B cell (primary cell): ENCODE measurements around the gene NOD2. TPM values are rescaled to one million over a fixed set of nuclear protein-coding genes. Genes with fewer than 3 reads are reported as not detected.

ENCODE experiments used
- ATAC-seq: fragments of 200-7000 bp; cut with Tn5 transposase; one replicate; pipeline ENCODE4 v1.10.0; 2021; ENCODE audit warnings: low read depth, mild to moderate bottlenecking, moderate number of reproducible peaks, moderate library complexity
- CTCF ChIA-PET: fragments of 350-600 bp; sonication (Branson Sonifier 250); formaldehyde crosslinking; loops from one replicate; lab custom pipeline; 2021; ENCODE audit warnings: antibody characterized with exemption, inconsistent platforms; lab: Charles Lee
- POLR2A ChIA-PET: fragments of 350-600 bp; sonication (Branson Sonifier 250); formaldehyde crosslinking; loops from one replicate; lab custom pipeline; 2021; ENCODE audit warnings: antibody characterized with exemption; lab: Charles Lee
- DNase-seq: peaks from one replicate; pipeline ENCODE4 v3.0.0; 2013
- H2AFZ ChIP-seq: 2 replicates; pipeline ENCODE4 v1.6.1; 2012; ENCODE audit warnings: mild to moderate bottlenecking, low read depth, low read length; ENCODE audit not compliant: insufficient read depth, poor library complexity, severe bottlenecking
- H3K27ac ChIP-seq, 2 donors: 1 replicate in 1 of 2; 2 replicates in 1 of 2; pipeline ENCODE4 v1.5.1; 2012 to 2013; ENCODE audit warnings: low read length in 2 of 2, mild to moderate bottlenecking in 2 of 2, moderate library complexity in 1 of 2
- H3K27me3 ChIP-seq, 4 experiments: fragments of 200-600 bp in 1 of 4; sonication (generic) in 1 of 4; replicated peaks in 1 of 4; 1 replicate in 2 of 4; 2 replicates in 2 of 4; pipeline versions ENCODE4 v1.6.1 to v1.7.0; 2013 to 2016; ENCODE audit warnings: low read length in 3 of 4, mild to moderate bottlenecking in 2 of 4, mixed read lengths in 1 of 4, moderate library complexity in 1 of 4; ENCODE audit not compliant: insufficient read depth in 4 of 4, control insufficient read depth in 3 of 4; ENCODE audit errors: control extremely low read depth in 1 of 4
- H3K36me3 ChIP-seq, 2 experiments: replicated peaks in 1 of 2; 1 replicate in 1 of 2; 2 replicates in 1 of 2; pipeline versions ENCODE4 v1.6.1 to v1.7.1; 2013; ENCODE audit warnings: low read length in 1 of 2; ENCODE audit not compliant: insufficient read depth in 2 of 2, control insufficient read depth in 1 of 2; ENCODE audit errors: control extremely low read depth in 1 of 2, extremely low read depth in 1 of 2
- H3K4me1 ChIP-seq, 2 donors: fragments of 200-600 bp in 1 of 2; sonication (generic) in 1 of 2; 1 replicate in 1 of 2; 2 replicates in 1 of 2; pipeline versions ENCODE4 v1.5.1 to v1.6.1; 2013 to 2017; ENCODE audit warnings: low read length in 2 of 2; ENCODE audit not compliant: control insufficient read depth in 2 of 2, insufficient read depth in 2 of 2
- H3K4me2 ChIP-seq: replicated peaks from 2 replicates; pipeline ENCODE3; 2012; ENCODE audit warnings: mild to moderate bottlenecking, low read depth, low read length; ENCODE audit not compliant: poor library complexity, severe bottlenecking
- H3K4me3 ChIP-seq, 5 experiments: fragments of 200-600 bp in 1 of 5; sonication (generic) in 1 of 5; 1 replicate in 3 of 5; 2 replicates in 2 of 5; pipeline versions ENCODE4 v1.5.1 to v1.7.0; 2011 to 2016; ENCODE audit warnings: low read length in 4 of 5, mild to moderate bottlenecking in 4 of 5, low read depth in 2 of 5, control low read depth in 1 of 5, moderate library complexity in 1 of 5; ENCODE audit not compliant: insufficient read depth in 1 of 5; ENCODE audit errors: control extremely low read depth in 1 of 5, extremely low read depth in 1 of 5
- H3K79me2 ChIP-seq: fragments of 200-600 bp; sonication (generic); one replicate; pipeline ENCODE4 v1.6.0; 2016; ENCODE audit warnings: low read length; ENCODE audit not compliant: control insufficient read depth, insufficient read depth
- H3K9ac ChIP-seq: fragments of 200-600 bp; sonication (generic); 2 replicates; pipeline ENCODE4 v1.6.1; 2017; ENCODE audit warnings: mild to moderate bottlenecking, low read length, moderate library complexity
- H3K9me3 ChIP-seq, 3 donors: one replicate each; pipeline versions ENCODE4 v1.6.1 to v1.7.1; 2013; ENCODE audit warnings: low read length in 2 of 3; ENCODE audit not compliant: control insufficient read depth in 2 of 3, insufficient read depth in 1 of 3; ENCODE audit errors: control extremely low read depth in 1 of 3
- H4K20me1 ChIP-seq: 2 replicates; pipeline ENCODE4 v1.6.0; 2012; ENCODE audit warnings: mild to moderate bottlenecking, low read length; ENCODE audit not compliant: insufficient read depth, control insufficient read depth, poor library complexity, severe bottlenecking
- H3K27ac Mint-ChIP-seq: one replicate; pipeline ENCODE4 v1.8.0; 2021; ENCODE audit warnings: mixed read lengths
- H3K27me3 Mint-ChIP-seq: one replicate; pipeline ENCODE4 v1.8.0; 2021; ENCODE audit warnings: mixed read lengths
- H3K4me1 Mint-ChIP-seq: one replicate; pipeline ENCODE4 v1.8.0; 2021; ENCODE audit warnings: mixed read lengths
- H3K4me3 Mint-ChIP-seq: one replicate; pipeline ENCODE4 v1.8.0; 2021; ENCODE audit warnings: mixed read lengths
- H3K9me3 Mint-ChIP-seq: one replicate; pipeline ENCODE4 v1.8.0; 2022; ENCODE audit warnings: mixed read lengths; ENCODE audit not compliant: insufficient read depth
- EZH2 ChIP-seq: IDR thresholded peaks from 2 replicates; pipeline ENCODE4 v1.6.1; 2012; ENCODE audit warnings: borderline replicate concordance, low read depth, mild to moderate bottlenecking, moderate library complexity, low read length; ENCODE audit not compliant: insufficient read depth, poor library complexity, severe bottlenecking
- WGBS: methylation state at CpG from one replicate; pipeline ENCODE4 v1.1.5; 2013; ENCODE audit warnings: missing lambda C conversion rate; ENCODE audit not compliant: insufficient coverage; 5-methylcytosine and 5-hydroxymethylcytosine counted together
- intact Hi-C: fragments of 100-400 bp; cut with micrococcal nuclease; formaldehyde crosslinking; loops from one replicate; pipeline ENCODE4 v1.10.0; 2022
- polyA plus RNA-seq: library from polyadenylated mRNA; depleted of rRNA; stranded (reverse); fragments of >200 nt; gene quantifications from 2 replicates; pipeline ENCODE4 v1.2.3, GENCODE V29; 2012
- total RNA-seq, 2 donors: library from RNA; stranded (reverse); fragments of 120-200 nt in 1 of 2; gene quantifications; 1 replicate in 1 of 2; 2 replicates in 1 of 2; pipeline versions ENCODE4 v1.2.3 to v1.2.4, GENCODE V29; 2013 to 2022
- TF ChIP-seq, protein P1 (sequence below): fragments of 200-600 bp; IDR thresholded peaks from one replicate; pipeline ENCODE4 v1.8.0; 2022; ENCODE audit warnings: antibody characterized with exemption, mild to moderate bottlenecking

The NOD2 gene
- total and polyA plus RNA-seq, 2 donors (not counting 1 experiment from before 2014, with no cell fraction given), result 1.2 to 1.8 TPM

GRCh38 chr16:50683689-50684374 lies 9.6 kb upstream of the NOD2 start:
- Histone ChIP-seq H3K9ac (peak overlapping the region; percentile 44), H3K79me2 (peaks cover 38% of the 10 kb centered on the region), H3K4me3 (peak overlapping the region in 2 of 5 experiments; percentile 12 to 22), H4K20me1 (no peaks in the 10 kb centered on the region), H3K27ac (peak overlapping the region; percentile 83 to 96), H3K27me3 (no peaks in the 10 kb centered on the region), H3K4me1 (peaks cover 69 to 74% of the 10 kb centered on the region in 2 donors), H3K36me3 (peaks cover 0 to 9% of the 10 kb centered on the region in 2 experiments), H3K9me3 (no peaks in the 10 kb centered on the region), H3K4me2 (peak overlapping the region; percentile 69), H2AFZ (no peak overlapping the region)
- ChIA-PET POLR2A (interaction anchor here (0.9 to 1.6 kb wide), 5 partner anchors 13 to 59 kb away, joined by 3 to 9 read pairs (median 3); partner anchors contain the start of gene CYLD), CTCF (interaction anchor here (1.0 to 2.7 kb wide), 9 partner anchors 10 to 123 kb away, joined by 4 to 26 read pairs (median 5); partner anchors contain the start of gene CYLD)
- peak overlapping the region; percentile 86 for H3K27ac Mint-ChIP-seq
- DNase-seq, result peak; percentile 84
- intact Hi-C loops, result loop anchor here (2.0 to 5.0 kb wide), 4 partner anchors 15 to 617 kb away; partner anchors contain the start of genes HEATR3 and NKD1
- peak; percentile 62 for ATAC-seq
- TF ChIP-seq, protein P1, sequence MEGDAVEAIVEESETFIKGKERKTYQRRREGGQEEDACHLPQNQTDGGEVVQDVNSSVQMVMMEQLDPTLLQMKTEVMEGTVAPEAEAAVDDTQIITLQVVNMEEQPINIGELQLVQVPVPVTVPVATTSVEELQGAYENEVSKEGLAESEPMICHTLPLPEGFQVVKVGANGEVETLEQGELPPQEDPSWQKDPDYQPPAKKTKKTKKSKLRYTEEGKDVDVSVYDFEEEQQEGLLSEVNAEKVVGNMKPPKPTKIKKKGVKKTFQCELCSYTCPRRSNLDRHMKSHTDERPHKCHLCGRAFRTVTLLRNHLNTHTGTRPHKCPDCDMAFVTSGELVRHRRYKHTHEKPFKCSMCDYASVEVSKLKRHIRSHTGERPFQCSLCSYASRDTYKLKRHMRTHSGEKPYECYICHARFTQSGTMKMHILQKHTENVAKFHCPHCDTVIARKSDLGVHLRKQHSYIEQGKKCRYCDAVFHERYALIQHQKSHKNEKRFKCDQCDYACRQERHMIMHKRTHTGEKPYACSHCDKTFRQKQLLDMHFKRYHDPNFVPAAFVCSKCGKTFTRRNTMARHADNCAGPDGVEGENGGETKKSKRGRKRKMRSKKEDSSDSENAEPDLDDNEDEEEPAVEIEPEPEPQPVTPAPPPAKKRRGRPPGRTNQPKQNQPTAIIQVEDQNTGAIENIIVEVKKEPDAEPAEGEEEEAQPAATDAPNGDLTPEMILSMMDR, result no peak
- TF ChIP-seq EZH2, result no peak
- no peaks in the 10 kb centered on the region for H3K27me3 Mint-ChIP-seq
- H3K9me3 Mint-ChIP-seq, result no peaks in the 10 kb centered on the region
- H3K4me1 Mint-ChIP-seq, result peaks cover 70% of the 10 kb centered on the region
- 17% methylated on average over 14 of the region's 14 CpGs for WGBS
- peak overlapping the region; percentile 86 for H3K4me3 Mint-ChIP-seq
